NB4 (cell line): Measurements from ENCODE around the gene CCT8L2.
"Not testable (repeated sequence)": the region's sequence is repeated elsewhere in the genome, so short reads cannot be mapped to it uniquely, and the experiment has no call there.

ENCODE experiments used
- DNase-seq: peaks from one replicate; pipeline ENCODE4 v3.0.0; 2010; ENCODE audit warnings: low read depth
- H3K4me3 ChIP-seq: one replicate; pipeline ENCODE4 v1.5.1; 2011; ENCODE audit warnings: mild to moderate bottlenecking, low read depth, low read length, moderate library complexity
- MYC ChIP-seq: IDR thresholded peaks from 2 replicates; pipeline ENCODE4 v1.6.1; 2011; ENCODE audit warnings: low read depth, low read length
- POLR2A ChIP-seq: IDR thresholded peaks from 2 replicates; pipeline ENCODE4 v1.6.1; 2011; ENCODE audit warnings: mild to moderate bottlenecking; ENCODE audit not compliant: insufficient read length; ENCODE audit errors: extremely low read depth
- TF ChIP-seq, protein P1 (sequence below): IDR thresholded peaks from one replicate; pipeline ENCODE4 v1.5.1; 2012; ENCODE audit warnings: low read depth, low read length
- TF ChIP-seq, protein P2 (sequence below): IDR thresholded peaks from 2 replicates; pipeline ENCODE4 v1.6.1; 2011; ENCODE audit warnings: low read depth, low read length

The CCT8L2 gene, protein sequence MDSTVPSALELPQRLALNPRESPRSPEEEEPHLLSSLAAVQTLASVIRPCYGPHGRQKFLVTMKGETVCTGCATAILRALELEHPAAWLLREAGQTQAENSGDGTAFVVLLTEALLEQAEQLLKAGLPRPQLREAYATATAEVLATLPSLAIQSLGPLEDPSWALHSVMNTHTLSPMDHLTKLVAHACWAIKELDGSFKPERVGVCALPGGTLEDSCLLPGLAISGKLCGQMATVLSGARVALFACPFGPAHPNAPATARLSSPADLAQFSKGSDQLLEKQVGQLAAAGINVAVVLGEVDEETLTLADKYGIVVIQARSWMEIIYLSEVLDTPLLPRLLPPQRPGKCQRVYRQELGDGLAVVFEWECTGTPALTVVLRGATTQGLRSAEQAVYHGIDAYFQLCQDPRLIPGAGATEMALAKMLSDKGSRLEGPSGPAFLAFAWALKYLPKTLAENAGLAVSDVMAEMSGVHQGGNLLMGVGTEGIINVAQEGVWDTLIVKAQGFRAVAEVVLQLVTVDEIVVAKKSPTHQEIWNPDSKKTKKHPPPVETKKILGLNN

DNA sequence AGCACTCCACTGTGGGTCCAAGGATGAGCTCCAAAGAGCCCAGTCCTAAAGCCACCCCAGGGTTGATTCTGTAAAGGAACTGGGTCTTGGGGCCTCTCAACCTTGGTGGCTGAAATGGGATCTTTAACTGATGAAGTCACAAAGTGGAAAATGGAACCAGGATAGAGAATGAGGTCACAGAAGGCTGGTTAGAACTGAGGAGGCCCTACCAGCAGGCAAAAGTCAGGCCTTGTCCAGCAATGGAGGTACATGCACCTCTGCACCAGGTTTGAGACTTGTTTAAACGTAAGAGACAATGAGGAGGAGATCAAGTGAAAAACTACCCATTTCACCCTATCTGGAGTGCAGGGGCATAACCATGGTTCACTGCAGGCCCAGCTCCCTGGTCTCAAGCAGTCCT, at the start of gene CCT8L2:
Gene CCT8L2, minus strand, starts transcription at position 101 of the 400 bp plus-strand sequence. CDS start 260 bp downstream, outside the sequence.
- DNase-seq, H3K4me3 ChIP-seq: not testable (repeated sequence)

DNA sequence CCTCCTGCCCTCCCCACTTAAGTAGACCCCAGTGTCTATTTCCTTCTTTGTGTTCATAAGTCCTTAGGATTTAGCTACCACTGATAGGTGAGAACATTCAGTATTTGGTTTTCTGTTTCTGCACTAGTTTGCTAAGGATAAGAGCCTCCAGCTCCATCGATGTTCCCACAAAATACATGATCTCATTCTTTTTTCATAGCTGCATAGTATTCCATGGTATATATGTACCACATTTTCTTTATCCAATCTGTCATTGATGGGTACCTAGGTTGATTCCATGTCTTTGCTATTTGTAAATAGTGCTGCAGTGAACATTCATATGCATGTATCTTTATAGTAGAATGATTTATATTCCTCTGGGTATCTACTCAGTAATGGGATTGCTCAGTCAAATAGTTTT, 42.8 kb upstream of the CCT8L2 start:
- DNase-seq, H3K4me3 ChIP-seq: not testable (repeated sequence)

DNA sequence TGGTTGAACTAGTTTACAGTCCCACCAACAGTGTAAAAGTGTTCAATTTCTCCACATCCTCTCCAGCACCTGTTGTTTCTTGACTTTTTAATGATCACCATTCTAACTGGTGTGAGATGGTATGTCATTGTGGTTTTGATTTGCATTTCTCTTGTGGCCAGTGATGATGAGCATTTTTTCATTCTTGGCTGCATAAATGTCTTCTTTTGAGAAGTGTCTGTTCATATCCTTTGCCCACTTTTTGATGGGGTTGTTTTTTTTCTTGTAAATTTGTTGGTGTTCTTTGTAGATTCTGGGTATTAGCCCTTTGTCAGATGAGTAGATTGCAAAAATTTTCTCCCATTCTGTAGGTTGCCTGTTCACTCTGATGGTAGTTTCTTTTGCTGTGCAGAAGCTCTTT, 41.5 kb upstream of the CCT8L2 start:
- H3K4me3 ChIP-seq, DNase-seq: not testable (repeated sequence)

DNA sequence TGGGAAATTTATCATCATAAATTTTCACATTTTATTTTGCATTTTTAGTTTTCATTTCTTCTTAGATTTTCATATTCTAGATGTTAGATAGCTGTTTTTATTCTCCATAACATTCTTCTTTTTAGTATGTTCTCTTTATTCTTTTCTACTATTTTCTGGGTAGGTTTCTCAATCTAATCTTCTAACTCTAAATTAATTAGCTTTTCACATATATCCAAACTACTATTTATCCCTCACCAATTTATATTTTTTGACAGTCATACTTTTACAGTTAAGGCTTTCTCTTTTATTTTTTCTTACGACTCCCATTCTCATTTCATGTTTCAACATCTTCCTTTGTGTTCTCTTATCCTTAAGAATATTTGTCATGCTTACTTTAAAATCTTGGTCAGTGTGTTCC, 35.9 kb upstream of the CCT8L2 start:
- DNase-seq, H3K4me3 ChIP-seq: not testable (repeated sequence)

DNA sequence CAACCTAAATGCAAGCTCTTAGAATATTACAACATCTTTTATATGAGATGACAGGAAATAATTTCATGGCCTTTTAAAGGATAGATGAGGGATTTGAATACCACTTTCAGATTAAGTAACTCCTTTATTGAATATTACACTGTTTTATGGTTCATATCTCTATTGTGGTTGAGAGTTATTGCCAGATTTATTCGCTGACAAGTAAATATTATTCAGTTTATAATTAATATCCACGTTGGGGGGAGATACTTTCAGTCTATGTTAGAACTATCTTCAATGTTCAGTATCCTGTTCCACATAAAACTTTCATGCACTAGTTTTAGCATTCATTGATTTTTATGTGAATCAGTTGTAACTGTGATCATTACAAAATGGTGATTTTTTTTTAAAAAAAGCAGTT, 32.4 kb upstream of the CCT8L2 start:
- not testable (repeated sequence) for H3K4me3 ChIP-seq, DNase-seq

DNA sequence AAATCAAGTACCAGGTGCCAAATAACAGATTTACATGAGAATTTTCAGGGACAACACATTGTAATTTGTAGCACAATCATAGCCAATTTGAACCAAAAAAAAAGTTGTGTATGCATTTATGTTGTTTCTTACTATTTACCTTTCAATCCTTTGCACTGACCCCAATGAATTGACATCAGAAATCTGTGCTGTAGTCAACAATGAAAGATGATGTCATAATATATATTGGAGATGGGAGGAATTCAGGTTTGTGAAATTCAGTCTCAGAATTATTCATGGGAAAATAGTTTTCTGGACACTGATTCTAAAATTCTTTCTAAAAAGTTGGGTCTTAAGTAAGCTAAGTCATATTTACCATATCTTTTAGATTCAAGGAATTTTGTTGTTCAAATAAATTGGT, 31.0 kb upstream of the CCT8L2 start:
- not testable (repeated sequence) for H3K4me3 ChIP-seq, DNase-seq

DNA sequence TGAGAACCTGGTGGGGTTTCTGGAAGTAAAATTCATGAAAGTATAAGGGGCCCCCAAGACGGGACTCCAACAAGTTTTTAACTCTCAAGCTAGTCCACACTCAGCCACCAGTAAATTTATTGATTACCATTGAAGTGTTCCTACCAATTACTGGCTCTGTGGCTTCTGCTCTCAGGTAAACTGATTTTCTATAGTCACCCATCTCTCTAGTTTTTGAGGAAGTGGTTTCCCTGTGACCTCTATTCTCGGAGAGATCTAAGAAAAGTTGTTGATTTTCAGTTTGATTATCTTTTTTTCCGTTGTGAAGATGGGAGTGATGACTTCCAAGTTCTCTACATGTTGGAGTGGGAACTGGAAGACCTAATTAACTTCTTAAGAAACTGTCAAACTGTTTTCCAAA, 24.9 kb upstream of the CCT8L2 start:
- DNase-seq, H3K4me3 ChIP-seq: not testable (repeated sequence)

DNA sequence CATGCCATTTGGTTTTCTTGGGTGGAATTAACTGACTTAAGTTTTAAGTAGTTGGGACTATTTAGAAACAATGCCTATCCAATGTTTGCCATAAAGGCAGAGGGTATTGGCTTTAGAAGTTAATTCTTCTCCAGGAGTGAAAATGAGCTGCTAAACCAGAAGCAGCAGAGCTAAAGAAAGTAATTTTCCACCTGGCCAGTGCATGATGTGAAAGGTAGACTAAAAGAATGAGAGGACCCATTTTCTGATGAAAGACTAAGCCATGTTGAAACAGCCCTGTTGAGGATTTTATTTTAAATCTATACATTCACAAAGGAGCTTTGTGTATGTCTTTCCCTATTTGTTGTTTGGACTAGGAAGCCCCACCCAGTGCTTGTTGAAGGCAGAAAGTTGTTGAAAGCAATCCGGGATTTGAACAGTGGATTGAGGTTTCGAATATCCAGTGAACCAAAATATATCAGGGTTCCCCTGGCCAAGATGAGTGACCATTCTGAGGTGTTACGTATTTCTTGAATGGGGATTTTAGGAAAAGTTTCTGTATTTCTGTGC, 23.9 kb upstream of the CCT8L2 start:
- not testable (repeated sequence) for H3K4me3 ChIP-seq, DNase-seq

DNA sequence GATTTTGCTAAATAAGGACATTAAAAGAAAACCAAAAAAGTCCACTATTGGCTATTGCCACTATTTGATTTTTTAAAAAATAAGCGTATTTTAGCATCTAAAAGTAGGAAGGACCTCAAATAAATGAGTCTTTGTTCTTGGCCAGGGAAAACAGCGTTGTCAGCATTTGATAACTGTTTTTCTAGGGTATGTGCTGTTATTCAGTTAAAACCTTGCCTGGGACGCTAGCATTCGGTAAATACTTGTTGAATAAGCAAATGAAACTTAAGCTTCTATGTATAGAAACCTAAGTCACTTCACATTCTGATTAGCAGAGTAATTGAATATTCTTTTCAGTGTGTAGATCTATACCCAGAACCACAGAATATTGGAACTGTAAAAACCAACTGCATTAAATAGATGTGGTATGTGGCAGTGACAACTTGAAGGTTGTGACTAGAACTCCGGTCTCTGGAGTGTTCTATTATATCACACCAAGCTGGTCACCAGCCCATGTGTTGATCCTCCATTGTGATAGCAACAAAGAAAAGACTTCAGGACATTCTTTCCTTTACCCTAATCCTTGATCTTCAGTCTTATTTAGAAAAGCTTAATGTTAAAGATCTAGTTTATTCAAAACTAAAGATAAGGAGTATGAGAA, 23.1 kb upstream of the CCT8L2 start:
- not testable (repeated sequence) for H3K4me3 ChIP-seq, DNase-seq

DNA sequence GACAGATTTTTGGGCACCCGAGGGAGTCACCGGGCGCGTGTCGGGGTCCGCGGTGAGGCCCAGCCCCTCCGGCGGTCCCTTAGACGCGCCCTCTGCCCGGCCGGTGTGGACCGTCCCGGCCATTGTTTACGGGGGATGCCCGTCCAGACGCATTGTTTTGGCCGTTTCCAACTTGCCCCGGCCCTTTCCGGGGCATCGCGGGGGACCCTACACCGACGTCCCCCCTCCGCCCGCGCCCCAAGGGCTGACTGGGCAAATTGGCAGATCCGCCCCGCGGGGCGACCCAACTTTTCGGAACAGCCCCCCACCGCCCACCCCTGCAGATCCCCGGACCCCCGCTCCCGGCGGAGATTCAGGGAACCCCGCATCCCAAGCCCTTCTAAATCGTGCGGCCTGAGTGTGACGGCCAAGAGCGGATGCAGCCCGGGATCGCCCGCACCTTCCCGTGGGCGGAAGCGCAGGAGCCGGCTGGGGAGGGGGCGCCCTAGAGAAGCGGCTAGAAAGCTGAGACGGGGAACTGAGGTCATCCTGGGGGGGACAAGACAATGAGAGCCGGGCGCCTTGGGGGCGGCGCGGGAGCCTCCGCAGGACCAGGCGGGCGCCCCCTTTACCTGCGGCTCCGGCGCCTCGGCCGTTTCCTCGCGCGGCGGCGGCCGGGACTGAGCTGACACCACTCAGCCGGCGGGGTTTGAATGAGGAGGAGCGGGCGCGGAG, 17.1 kb upstream of the CCT8L2 start:
- TF ChIP-seq, protein P1, sequence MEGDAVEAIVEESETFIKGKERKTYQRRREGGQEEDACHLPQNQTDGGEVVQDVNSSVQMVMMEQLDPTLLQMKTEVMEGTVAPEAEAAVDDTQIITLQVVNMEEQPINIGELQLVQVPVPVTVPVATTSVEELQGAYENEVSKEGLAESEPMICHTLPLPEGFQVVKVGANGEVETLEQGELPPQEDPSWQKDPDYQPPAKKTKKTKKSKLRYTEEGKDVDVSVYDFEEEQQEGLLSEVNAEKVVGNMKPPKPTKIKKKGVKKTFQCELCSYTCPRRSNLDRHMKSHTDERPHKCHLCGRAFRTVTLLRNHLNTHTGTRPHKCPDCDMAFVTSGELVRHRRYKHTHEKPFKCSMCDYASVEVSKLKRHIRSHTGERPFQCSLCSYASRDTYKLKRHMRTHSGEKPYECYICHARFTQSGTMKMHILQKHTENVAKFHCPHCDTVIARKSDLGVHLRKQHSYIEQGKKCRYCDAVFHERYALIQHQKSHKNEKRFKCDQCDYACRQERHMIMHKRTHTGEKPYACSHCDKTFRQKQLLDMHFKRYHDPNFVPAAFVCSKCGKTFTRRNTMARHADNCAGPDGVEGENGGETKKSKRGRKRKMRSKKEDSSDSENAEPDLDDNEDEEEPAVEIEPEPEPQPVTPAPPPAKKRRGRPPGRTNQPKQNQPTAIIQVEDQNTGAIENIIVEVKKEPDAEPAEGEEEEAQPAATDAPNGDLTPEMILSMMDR, result no peak
- TF ChIP-seq, protein P2, sequence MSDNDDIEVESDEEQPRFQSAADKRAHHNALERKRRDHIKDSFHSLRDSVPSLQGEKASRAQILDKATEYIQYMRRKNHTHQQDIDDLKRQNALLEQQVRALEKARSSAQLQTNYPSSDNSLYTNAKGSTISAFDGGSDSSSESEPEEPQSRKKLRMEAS, result no peak
- TF ChIP-seq POLR2A (no peak), MYC (no peak)
- DNase-seq, result no peak
- no peak overlapping the region for H3K4me3 ChIP-seq

DNA sequence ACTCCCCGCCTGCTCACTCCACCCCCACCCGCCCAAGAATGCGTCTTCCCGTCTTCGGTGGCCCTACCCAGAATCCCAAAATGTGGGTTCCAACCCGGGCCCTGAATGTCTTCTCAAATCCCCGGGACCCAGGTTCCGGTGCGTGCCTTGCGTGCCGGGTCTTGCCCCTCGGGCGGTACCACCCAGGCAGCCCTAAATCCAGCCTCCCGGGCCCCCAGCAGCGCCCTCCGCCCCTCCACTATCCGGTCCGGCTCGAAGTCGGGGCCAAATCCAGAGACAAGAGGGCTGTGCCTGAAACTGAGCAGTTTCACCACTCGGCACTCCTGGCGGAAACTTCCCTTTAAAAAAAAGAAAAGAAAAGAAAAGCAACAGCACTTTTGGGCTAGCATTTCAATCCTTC, 16.3 kb upstream of the CCT8L2 start:
- H3K4me3 ChIP-seq, result no peak overlapping the region
- TF ChIP-seq, protein P2, result no peak
- TF ChIP-seq, protein P1, result no peak
- no peak for TF ChIP-seq MYC
- TF ChIP-seq POLR2A, result no peak
- DNase-seq, result no peak

DNA sequence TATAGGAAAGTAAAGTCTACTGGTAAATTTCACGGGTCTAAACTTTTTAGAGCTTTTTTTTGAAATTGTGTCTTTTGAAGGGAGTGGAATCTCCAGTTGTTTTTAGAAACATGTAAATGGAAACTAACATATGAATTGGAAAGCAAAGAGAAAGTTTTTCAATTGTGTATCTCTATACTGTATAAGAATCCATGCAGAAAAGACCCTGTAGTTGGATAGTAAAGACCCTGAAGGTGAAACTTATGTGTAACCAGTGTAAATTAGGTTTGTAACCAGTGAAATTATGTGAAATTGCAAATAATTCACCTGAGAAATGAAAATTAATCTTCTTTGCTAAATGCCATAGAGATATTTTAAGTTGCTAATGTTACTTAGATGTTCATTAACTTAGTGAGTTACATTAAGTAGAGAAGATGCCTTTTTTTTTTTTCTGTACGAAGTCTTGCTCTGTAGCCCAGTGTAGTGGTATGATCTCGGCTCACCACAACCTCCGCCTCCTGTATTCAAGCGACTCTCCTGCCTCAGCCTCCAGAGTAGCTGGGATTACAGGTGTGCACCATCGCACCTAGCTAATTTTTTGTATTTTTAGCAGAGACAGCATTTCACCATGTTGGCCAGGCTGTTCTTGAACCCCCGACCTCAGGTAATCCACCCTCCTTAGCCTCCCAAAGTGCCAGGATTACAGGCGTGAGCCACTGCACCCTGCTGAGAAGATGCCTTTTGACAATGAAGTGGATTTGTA, 11.8 kb upstream of the CCT8L2 start:
- H3K4me3 ChIP-seq, DNase-seq: not testable (repeated sequence)

DNA sequence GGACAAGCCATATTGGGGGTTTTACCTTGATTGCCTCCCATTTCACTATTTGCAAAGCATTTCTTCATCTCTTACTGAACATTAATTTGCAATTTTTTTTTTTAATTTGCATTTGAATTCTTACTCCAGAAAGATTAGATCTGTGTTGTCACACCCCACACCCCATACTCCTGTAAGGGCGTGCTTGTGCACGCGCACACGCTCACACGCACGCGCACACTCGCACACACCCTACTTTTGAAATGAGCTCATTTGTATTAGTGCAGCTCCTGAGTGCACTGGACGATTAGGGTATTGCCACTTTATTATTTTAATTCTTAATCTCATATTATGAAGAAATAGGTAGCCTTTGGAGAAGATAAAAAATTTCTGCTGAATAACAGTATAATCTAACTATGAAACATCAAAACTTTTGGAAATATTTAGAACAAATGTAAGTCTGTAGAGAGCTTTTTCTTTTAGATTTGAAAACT, 11.2 kb upstream of the CCT8L2 start:
- DNase-seq, result not testable (repeated sequence)

More for the DNA sequence above, 11.2 kb upstream of the CCT8L2 start:
- H3K4me3 ChIP-seq, result not testable (repeated sequence)
